GM12801 (cell line): ENCODE results near the gene CELF2.

Source experiments
- TF ChIP-seq, protein P1 (sequence below): IDR thresholded peaks from one replicate; pipeline ENCODE4 v1.5.1; 2011; ENCODE audit warnings: control low read depth; ENCODE audit not compliant: insufficient read length; ENCODE audit errors: extremely low read depth

Gene CELF2

GRCh38 chr10:11322698-11323097, 305.0 kb downstream of the CELF2 start:
- TF ChIP-seq, protein P1, sequence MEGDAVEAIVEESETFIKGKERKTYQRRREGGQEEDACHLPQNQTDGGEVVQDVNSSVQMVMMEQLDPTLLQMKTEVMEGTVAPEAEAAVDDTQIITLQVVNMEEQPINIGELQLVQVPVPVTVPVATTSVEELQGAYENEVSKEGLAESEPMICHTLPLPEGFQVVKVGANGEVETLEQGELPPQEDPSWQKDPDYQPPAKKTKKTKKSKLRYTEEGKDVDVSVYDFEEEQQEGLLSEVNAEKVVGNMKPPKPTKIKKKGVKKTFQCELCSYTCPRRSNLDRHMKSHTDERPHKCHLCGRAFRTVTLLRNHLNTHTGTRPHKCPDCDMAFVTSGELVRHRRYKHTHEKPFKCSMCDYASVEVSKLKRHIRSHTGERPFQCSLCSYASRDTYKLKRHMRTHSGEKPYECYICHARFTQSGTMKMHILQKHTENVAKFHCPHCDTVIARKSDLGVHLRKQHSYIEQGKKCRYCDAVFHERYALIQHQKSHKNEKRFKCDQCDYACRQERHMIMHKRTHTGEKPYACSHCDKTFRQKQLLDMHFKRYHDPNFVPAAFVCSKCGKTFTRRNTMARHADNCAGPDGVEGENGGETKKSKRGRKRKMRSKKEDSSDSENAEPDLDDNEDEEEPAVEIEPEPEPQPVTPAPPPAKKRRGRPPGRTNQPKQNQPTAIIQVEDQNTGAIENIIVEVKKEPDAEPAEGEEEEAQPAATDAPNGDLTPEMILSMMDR: no peak

GRCh38 chr10:11324761-11325321, 307.2 kb downstream of the CELF2 start:
- TF ChIP-seq, protein P1: no peak

DNA sequence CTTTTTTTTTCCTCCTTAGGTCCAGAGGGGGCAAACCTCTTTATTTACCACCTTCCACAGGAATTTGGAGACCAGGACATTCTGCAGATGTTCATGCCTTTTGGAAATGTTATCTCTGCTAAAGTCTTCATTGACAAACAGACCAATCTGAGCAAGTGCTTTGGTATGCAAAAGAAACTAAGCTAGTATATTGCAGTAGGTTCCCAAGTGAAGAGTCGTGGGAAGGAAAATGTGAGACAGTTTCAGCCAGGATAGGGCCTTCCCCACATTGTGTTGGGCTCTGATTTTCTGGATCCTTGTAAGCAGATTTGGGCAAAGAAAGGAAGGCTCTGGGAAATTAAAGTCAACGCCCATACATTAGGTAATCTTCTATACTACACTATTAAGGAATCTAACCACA, 308.1 kb downstream of the CELF2 start:
- TF ChIP-seq, protein P1: no peak

- TF ChIP-seq, protein P1: no peak
These were observed 308.6 kb downstream of the CELF2 start for GRCh38 chr10:11326241-11326640.

DNA sequence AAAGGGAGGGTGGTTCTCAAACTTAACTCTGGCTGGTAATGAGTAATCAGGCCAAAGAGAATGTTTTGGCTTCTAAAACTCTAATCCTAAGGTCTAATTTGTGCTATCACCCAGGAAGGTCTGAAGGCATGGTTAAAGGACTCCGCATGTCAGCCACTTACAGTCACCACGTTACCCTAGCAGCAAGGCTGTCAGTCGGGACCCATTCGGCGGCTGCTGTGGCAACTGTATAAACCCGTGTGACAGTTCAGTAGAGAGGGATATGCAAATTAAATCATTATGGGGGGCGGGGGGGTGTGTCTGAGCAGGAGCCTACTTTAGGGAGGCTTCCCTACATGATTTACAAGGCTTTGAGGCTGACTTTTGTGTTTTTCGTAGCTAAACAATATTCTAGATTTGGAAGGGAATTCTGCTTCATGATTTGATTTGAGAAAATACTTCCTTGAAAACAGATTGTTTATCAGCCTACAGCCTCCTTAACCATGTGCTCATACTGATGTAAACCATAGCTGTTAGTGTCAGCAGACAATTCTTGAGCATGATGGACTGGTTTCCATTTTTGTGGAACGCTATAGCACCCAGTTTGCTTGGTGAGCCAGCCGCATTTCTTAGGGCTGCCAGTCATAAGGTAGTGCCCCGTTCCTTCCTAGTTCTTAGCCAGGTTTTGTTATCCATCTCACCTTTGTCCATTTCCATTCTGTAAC, 309.4 kb downstream of the CELF2 start:
- TF ChIP-seq, protein P1: no peak

GRCh38 chr10:11328264-11329061, 310.8 kb downstream of the CELF2 start:
- TF ChIP-seq, protein P1: no peak

DNA sequence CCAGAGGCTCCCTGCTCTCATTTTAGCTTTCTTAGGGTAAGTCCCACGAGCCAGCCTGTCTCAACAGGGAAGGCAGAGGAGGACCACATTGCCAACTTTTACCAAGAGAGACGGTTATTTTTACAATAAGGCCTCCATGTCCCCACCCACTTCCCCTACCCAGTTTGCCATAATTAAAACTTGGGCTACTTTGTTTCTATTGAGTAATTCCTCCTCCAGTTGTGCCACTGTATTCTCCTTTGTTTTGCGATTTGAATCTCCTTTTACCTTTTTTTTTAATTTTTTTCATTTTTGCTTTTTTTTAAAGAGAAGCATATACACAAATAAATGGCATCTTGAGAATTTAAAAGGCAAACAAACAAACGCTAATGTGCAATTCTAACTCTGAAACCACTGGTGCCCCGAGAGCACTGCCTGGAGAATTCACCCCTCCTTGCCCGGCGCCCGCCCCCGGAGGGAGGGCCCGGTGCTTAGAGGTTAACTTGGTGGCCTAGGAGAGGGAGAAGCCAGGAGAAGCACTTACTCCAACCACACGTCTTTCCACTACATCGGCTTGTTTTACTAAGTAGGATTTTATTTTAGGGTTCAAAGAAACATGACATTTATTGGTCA, 311.5 kb downstream of the CELF2 start:
- TF ChIP-seq, protein P1: no peak
